ENCODE measurements around the gene ZNF544.

ZNF544 gene

GRCh38 chr19:58228585-58229254 lies at the start of gene ZNF544:
Gene ZNF544 (plus strand): TSS chr19:58228914. CDS start chr19:58244024, 15,110 bp downstream.
- peak; percentile 84 for DNase-seq (ENCODE audit: low spot score)

DNA sequence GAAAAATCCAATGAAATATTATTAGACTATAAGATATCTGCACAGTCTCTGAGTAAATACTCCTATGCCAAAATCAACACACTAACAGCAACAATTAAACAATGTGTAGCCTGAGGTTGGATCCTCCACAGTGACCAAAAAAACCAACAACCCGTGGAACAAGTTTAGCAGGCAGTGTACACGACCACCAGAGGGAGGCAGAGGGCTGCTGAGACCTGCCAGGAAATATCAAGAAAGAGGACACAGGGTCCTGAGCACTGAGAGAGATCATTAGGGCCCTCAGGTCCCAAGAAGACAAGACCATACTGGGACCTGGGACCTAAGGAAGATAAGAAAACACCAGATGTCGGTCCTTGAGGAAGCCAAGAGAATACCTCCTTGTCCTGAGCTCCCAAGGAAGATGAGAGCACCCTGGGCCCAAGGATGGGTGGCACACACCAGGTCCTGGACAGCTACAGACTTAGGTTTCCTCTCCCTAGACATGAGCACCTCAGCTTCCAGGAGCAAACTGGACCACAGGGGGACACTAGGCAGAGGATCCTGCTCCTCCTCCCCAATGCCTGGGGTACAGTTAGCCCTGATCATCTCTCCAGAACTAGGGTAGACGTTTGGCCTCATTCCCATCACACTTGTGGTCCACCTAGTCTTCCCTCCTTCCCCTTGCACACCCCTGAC lies 46.7 kb upstream of the ZNF544 start:
- peak; percentile 49 for DNase-seq (ENCODE audit: low spot score)

- DNase-seq (ENCODE audit: low spot score) = no peak
Measured at GRCh38 chr19:58182577-58182988, 46.1 kb upstream of the ZNF544 start.

- peak; percentile 97 for DNase-seq (ENCODE audit: low spot score)
Measured at GRCh38 chr19:58182989-58183816, 45.5 kb upstream of the ZNF544 start, which contains the start of gene ZNF274. Gene ZNF274 (plus strand): TSS chr19:58183061. CDS start chr19:58183966, 905 bp downstream.

DNA sequence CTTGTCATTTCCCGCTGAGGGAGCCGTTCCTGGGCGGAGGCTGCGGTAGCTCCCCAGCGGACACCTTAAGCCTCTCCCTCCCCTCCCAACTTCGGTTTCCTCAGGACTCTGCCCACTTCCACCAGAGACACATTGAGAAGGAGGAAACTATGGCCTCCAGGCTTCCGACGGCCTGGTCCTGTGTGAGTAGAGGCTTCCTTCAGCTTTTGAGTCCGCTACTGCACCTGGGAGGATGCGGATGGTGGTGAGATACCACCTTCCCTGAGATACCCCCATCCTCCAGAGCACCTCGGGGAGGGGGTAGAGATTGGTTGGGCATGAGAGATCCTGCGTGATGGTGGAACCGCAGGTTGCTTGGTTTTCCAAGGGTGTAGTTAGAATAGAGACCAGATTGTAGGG lies 44.9 kb upstream of the ZNF544 start:
- no peak for DNase-seq (ENCODE audit: low spot score)

- DNase-seq (ENCODE audit: low spot score) = no peak
Measured at GRCh38 chr19:58196901-58197616, 31.7 kb upstream of the ZNF544 start.

DNA sequence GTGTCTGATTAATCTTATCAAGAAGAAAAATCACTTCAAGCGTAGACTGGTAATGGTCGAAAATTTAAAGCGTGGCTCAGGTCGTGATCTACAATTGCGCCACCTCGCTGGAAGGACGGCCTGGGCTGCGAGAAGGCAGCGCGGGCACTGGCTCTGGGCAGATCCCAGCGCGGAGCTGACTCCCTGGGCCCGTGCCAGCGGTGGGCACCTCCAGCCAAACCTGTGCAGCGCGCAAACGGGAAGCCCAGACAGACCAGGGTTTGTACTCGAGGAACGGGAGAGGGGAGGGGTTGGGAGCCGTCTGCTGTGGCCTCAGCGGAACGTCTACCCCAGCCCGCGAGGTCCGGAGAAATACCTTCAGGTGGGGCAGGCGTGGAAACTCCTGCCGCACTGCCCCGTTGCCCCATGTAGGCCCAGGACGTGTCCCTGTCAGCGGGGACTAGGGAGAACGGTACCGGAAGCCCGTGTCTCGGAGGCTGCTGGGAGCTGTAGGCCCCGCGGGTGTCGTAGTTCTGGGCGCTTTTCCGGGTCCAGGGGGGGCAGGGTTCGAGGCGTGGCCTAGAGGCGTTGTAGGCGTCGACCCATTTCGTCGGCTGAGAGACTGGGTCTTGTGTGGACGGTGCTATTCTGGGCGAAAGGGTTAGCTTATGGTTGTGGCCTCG lies 24.8 kb upstream of the ZNF544 start:
- no peak for DNase-seq (ENCODE audit: low spot score)

GRCh38 chr19:58204566-58204965 lies 24.1 kb upstream of the ZNF544 start:
- DNase-seq (ENCODE audit: low spot score) = no peak

DNA sequence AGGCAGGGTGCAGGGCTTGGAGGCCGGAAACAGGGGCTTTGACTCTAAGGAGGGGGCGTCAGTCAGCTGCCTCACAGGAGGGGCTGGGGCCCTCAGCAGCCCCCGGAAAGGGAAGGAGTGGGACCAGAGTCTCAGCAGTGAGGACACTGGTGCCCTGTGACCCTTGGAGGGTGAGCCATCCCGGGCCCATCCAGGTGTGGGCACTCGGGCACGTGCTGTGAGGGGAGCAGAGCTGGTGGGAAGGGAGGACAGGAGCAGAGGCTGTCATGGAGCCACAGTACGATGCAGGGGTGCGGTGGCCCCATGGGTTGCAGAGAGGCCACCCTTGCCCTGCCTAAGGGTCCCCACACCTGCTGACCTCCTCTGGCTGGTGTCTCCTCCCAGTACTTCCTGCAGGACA lies 19.1 kb upstream of the ZNF544 start:
- DNase-seq (ENCODE audit: low spot score) = no peak

- no peak for DNase-seq (ENCODE audit: low spot score)
Measured at GRCh38 chr19:58212336-58213074, 16.2 kb upstream of the ZNF544 start.

DNA sequence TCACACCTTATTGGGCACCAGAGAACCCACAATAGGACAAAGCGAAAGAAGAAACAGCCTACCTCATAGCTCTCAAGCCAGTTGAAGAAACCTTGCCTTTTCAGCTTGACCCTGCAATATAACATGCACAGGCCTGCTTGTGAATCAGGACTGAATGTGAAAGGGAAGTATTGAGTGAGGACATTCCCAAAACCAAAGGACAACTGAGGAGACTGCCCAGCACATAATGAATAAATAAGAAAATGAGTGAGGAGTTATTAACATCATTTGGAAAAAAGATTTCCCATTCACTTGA lies 15.7 kb upstream of the ZNF544 start:
- DNase-seq (ENCODE audit: low spot score) = no peak

- no peak for DNase-seq (ENCODE audit: low spot score)
Measured at GRCh38 chr19:58217069-58217481, 11.6 kb upstream of the ZNF544 start.

- DNase-seq (ENCODE audit: low spot score) = no peak
Measured at GRCh38 chr19:58217607-58218391, 10.9 kb upstream of the ZNF544 start.

GRCh38 chr19:58218899-58219298 lies 9.8 kb upstream of the ZNF544 start:
- DNase-seq (ENCODE audit: low spot score) = no peak

GRCh38 chr19:58227964-58228584 lies 640 bp upstream of the ZNF544 start:
- no peak for DNase-seq (ENCODE audit: low spot score)

DNA sequence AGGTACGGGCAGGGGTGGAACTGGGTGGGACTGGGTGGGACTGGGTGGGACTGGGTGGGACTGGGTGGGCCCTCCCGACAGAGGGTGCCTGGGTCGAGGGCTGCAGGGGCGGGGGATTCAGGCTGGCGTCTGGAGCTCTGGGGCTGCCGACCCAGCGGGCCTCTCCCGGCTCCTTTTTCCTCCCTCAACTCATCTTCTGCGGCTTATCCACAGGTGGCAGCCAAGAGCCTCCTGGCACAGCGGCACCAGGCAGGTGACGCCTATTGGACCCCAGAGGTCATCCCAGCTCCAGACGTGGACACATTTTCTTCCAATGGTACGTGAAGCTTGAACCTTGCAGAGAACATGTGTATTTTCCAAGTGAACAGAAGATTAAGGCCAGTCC lies 533 bp downstream of the ZNF544 start:
- DNase-seq (ENCODE audit: low spot score) = peak; percentile 57

DNA sequence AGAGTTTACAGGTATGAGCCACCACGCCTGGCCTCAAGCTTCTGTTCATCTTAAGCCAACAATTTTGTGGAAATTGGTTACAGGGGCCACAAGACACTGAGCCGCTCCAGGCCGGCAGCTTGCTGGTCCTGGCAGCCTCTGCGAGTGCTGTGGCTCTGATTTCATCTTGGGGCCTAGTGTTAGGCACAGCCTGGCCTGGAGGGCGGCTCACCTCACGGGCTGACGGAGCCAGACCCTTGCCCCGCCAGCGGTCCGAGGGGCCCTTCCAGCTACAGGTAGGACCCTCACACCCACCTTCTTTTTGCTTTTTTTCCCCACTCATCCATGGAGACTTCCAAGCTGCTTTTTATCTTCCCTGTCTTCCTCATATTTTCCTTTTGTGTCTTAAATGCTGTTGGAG lies 8.6 kb downstream of the ZNF544 start:
- DNase-seq (ENCODE audit: low spot score) = no peak

- DNase-seq (ENCODE audit: low spot score) = no peak
Measured at GRCh38 chr19:58243351-58243750, 14.6 kb downstream of the ZNF544 start.

DNA sequence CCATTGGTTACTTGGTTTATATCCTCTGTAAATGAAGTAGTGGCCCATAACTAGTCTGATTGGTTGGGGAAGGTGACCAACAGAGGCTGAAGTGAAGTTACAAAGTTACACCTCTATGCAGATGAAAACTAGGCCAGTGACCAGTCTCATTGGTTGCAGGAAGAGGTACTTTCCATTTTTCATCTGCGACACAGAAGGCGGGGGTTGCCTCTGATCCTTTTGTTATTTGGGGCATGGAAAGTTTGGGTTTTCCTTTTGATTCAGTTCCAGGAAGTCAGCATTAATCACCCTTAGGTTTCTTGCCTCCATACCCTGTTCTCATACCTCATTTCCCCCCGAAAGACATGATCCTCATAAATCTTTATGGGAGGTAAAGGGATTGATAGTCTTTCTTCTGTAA lies 20.2 kb downstream of the ZNF544 start:
- DNase-seq (ENCODE audit: low spot score) = no peak

Data from ecto neural progenitor cell (in vitro differentiated cells).